Ishikawa (cell line): ENCODE results near the gene RNF25.

Experiments used
- CEBPB ChIP-seq: IDR thresholded peaks from 2 replicates; pipeline ENCODE4 v1.6.1; 2012
- CREB1 ChIP-seq: IDR thresholded peaks from 2 replicates; pipeline ENCODE4 v1.6.1; 2012; ENCODE audit warnings: low read depth
- EGR1 ChIP-seq: IDR thresholded peaks from 2 replicates; pipeline ENCODE4 v1.6.1; 2012
- EP300 ChIP-seq: IDR thresholded peaks from 2 replicates; pipeline ENCODE4 v1.6.1; 2012; ENCODE audit warnings: borderline replicate concordance
- FOXM1 ChIP-seq: IDR thresholded peaks from 2 replicates; pipeline ENCODE4 v1.6.1; 2012; ENCODE audit warnings: low read depth, borderline replicate concordance
- MAX ChIP-seq: IDR thresholded peaks from 2 replicates; pipeline ENCODE4 v1.6.1; 2012
- NFIC ChIP-seq: IDR thresholded peaks from 2 replicates; pipeline ENCODE4 v1.6.1; 2012
- RAD21 ChIP-seq: IDR thresholded peaks from 2 replicates; pipeline ENCODE4 v1.6.1; 2012; ENCODE audit warnings: low read depth
- REST ChIP-seq: IDR thresholded peaks from 2 replicates; pipeline ENCODE4 v1.6.1; 2012; ENCODE audit warnings: low read depth, mild to moderate bottlenecking
- TAF1 ChIP-seq: IDR thresholded peaks from 2 replicates; pipeline ENCODE4 v1.6.1; 2012; ENCODE audit warnings: low read depth, mild to moderate bottlenecking
- TCF12 ChIP-seq: IDR thresholded peaks from 2 replicates; pipeline ENCODE4 v1.6.1; 2012; ENCODE audit warnings: low read depth
- TEAD4 ChIP-seq: IDR thresholded peaks from 2 replicates; pipeline ENCODE4 v1.6.1; 2012
- USF1 ChIP-seq: IDR thresholded peaks from 2 replicates; pipeline ENCODE4 v1.6.1; 2012
- YY1 ChIP-seq: IDR thresholded peaks from 2 replicates; pipeline ENCODE4 v1.6.1; 2012; ENCODE audit warnings: low read depth

- TF ChIP-seq REST (no peak), FOXM1 (no peak), YY1 (no peak), MAX (no peak), CEBPB (no peak), EP300 (no peak), TAF1 (no peak), TEAD4 (no peak), CREB1 (no peak), NFIC (no peak), RAD21 (no peak), TCF12 (no peak), EGR1 (no peak), USF1 (no peak)
Observed at GRCh38 chr2:218679119-218679518, 7.3 kb upstream of the RNF25 start.
